GM08714 (cell line): ENCODE results near the gene ZNF70.

ENCODE experiments used
- H3K4me3 ChIP-seq: fragments of 200-500 bp; sonication (Bioruptor generic); 2 replicates; pipeline ENCODE4 v1.5.1; 2014; ENCODE audit warnings: mild to moderate bottlenecking, low read length, inconsistent platforms
- ZNF274 ChIP-seq: IDR thresholded peaks from 2 replicates; pipeline ENCODE4 v1.6.1; 2012; ENCODE audit warnings: mild to moderate bottlenecking, low read depth, low read length

Gene ZNF70

DNA sequence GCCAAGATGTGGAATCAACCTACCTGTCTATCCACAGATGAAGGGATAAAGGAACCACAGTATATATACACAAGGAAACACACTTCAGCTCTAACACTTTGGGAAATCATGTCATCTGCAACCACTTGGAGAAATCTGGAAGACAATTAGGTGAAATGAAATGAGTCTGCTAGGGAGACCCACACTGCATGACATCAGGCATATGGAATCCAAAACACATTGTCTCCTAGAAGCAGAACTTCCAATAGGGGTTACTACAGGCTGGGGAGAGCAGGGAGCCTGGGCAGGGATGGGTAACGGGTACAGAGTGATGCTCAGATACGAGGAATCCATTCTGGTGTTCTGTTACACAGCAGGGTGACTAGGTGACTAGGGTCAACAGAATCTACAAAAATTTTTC lies 41.8 kb downstream of the ZNF70 start:
- TF ChIP-seq ZNF274, result no peak
- no peak overlapping the region for H3K4me3 ChIP-seq

DNA sequence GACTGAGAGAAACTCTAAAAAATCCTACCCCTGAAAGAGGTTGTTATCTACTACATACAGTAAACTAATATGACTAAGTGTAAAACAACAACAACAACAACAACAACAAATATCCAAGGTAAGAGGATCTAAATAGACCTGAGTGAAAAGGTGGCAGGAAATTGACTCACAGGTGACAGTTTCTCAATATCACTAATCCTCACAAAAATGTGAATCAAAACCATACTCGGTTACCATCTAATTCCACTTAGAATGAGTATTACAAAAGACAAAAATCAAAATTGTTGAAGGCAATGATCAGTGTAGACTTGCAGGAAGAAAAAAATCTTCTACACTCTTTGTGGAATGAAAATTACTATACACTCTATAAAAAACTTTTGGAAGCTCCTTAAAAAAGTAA lies 42.6 kb downstream of the ZNF70 start:
- no peak overlapping the region for H3K4me3 ChIP-seq
- no peak for TF ChIP-seq ZNF274

DNA sequence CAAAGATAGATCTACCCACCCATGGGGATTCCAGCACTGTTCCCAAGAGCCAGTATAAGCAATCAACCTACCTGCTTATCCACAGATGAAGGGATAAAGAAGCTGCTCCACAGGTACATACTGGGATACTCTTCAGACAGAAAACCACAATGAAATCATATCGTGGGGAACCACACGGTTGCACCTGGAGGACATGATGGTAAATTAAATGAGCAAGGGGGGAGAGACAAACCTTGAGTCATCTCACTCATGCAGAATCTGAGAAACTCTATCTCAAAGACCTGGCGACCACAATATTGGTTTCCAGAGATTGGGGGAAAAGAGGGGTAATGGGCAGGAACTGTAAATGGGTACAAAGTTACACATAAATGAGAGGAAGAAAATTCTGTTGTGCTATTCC lies 45.6 kb downstream of the ZNF70 start:
- no peak overlapping the region for H3K4me3 ChIP-seq
- no peak for TF ChIP-seq ZNF274

DNA sequence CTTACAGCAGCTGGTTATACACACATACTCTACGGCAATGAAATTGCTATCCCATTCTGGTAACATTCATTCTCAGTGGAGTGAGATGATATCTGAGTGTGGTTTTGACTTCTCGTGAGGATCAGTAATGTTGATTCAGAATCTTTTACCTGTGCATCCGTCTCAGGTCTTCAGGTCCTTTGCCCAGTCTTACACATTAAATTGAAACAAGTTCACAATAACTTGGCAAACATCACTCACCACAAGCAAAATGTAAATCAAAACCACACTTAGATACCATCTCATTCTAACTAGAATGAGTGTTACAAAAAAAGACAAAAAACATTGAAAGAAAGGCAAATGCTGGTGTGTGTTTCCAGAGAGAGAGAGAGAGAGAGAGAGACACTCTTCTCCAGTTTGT lies 46.1 kb downstream of the ZNF70 start:
- TF ChIP-seq ZNF274, result no peak
- no peak overlapping the region for H3K4me3 ChIP-seq

DNA sequence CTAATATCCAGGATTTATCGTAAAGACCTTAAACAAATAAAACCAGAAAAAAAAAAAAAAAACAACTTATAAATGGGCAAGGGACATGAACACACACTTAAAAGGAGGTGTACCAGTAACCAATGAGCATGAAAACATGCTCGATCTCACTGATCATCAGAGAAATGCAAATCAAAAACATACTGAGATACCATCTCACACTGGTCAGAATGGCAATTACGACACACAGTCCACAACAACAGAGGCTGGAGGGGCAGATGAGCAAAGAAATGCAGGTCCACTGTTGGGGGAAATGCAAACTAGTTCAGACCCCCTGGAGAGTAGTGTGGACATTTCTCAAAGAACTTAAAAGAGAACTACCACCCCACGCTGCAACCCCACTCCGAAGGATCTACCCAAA lies 46.9 kb downstream of the ZNF70 start:
- no peak for TF ChIP-seq ZNF274
- no peak overlapping the region for H3K4me3 ChIP-seq

DNA sequence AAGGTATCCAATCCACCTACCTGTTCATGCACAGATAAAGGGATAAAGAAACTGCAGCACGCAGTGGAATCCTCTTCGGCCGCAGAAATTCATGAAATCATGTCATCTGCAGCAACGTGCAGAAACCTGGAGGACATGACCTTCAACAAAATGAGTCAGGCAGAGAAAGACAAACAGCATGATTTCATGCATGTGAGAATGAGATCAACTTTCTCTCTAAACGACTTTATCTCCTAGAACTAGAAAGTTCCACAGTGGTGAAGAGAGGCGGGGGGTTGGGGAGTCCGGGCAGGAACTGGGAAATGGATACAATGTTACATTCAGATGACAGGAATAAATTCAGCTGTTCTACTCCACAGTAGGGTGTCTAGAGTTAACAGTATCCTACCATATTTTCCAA lies 50.2 kb downstream of the ZNF70 start:
- no peak for TF ChIP-seq ZNF274
- no peak overlapping the region for H3K4me3 ChIP-seq

DNA sequence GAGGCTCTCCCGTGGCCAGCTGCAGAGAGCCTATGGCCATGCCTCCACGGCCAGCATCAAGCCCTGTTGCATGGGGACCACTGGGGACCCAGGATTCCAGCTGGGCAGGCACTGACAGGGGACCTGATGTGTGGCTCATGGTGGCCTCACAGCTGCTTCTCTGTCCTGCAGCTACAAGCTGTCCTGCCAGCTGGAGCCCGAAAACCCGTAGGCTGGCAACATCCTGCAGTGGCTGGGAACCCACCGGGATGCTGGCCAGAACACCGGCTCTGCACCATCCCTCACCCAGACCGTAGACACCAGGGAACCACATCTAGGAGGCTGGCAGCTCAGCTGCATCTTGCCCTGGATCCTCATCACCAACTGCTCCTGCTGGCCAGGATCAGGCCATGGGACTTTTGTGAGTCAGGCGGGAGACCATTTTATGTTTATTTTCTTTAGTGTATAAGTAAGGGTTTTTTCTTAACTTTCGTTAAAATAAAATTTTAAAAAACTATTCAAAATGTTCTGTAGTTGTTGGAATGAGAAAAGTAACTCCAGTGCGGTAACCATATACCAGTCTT lies 52.2 kb downstream of the ZNF70 start:
- TF ChIP-seq ZNF274, result no peak
- no peak overlapping the region for H3K4me3 ChIP-seq

DNA sequence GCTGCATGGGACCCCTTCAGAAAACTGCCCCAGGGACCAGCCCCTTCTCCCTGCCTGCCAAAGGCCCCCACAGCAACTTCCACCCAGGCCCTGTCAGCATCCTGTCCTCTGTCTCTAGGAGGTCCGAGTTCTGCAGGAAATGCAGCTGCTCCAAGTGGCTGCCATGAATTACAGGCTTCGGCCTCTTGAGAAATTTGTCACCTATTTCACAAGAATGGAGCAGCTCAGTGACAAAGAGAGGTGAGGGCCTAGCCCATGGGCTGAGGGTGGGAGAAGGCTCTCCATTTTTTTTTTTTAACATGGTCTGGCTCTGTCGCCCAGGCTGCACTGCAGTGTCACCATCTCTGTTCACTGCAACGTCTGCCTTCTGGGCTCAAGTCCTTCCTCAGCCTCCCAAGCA lies 52.8 kb downstream of the ZNF70 start:
- no peak overlapping the region for H3K4me3 ChIP-seq
- TF ChIP-seq ZNF274, result no peak

DNA sequence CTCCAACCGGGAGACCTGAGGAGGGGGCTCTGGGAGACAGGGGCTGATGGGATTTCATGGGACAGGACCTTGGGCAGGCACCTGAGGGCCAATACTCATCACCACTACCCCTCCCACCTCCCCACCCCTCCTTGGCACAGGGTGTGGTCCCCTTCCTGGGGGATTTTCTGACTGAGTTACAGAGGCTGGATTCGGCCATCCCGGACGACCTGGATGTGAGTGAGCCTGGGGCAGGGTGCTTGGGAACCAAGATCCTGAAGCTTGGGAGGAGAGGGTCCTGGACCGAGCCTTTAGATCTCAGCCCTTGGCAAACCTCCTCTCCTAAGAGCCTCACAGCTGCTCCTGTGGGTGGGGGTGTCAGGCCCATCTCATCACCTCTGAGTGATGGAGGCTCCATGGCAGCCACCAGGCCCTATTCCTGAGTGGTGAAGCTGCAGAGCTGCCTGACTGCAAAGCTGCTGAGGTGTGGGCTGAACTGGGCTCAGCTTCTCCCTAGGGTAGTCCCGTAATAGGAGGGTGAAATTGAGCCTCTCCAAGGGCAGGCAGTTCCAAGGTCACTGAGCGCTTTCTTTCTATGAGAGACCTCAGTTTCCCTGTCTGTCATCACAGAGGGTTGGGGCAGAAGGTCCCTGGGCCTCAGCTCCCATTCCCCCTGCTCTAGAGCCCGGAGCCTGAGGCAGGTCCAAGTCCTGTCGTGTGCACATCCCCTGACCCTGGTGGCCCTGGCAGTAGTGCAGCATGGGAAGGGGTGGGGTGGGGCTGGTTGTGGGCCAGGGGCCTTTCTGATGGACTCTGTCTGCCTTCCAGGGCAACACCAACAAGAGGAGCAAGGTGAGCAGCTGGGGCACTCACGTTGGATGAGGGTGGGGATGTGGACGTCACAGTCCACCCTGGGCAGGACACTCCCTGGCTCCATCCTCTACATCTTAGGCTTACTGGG lies 53.6 kb downstream of the ZNF70 start:
- H3K4me3 ChIP-seq, result no peak overlapping the region
- no peak for TF ChIP-seq ZNF274

DNA sequence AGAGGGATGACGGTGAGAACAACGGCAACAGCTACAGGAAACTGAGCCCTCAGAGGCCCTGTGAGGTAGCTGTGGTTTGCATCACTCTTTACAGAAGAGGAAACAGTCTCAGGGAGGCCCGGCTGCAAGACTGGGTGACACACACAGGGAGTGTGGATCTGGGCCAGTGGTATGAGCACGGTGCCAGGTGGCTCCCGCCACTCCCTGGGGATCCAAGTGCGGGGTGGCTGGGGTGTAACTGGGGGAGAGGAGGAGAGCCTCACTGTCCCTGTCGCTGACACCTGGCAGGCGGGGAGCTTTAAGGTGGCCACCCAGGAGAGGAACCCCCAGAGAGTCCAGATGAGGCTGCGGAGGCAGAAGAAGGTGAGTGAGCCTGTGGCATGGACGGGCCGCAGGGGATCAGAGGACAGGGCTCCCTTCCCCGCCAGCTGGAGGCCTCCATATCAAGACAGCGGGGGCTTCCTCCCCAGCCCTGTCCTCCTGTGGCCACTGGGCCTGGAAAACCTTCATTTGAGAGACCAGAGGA lies 54.5 kb downstream of the ZNF70 start:
- TF ChIP-seq ZNF274, result no peak
- H3K4me3 ChIP-seq, result no peak overlapping the region; the same call in 1 of the 2 replicates

DNA sequence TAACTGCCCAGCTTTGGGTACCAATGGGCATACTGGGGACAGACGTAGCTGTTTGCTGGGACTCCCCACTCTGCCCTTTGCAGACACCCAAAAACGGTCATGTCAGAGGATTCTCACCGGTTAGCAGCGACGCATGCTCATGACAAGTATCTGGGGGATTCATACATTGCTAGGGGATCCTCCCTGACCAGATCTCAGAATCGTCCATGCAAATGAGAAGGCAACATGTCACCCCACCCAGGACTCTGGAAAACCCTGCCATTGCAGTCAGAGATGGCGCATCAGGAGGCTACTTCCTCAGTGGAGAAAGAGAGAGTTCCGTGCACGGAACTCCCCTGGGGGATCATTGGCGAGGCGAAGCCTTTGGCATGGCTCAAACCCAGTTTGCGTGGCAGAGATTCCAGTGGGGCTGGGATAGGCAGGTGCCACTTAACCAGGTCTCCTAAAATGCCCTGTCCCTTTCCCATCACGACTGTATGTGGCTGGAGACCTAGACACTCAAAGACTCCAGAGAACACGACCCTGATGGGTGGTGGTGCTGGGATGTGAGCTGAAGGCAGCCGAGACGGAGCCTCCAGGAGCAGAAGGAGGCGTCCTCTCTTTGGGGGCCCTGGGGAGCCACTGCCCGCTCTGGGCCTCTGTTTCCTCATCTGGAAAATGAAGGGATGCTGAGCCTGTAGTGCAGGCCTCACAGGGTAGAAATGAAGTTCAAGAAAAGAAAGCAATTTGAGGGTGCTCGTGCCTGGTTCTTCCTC lies 55.2 kb downstream of the ZNF70 start:
- TF ChIP-seq ZNF274, result no peak
- H3K4me3 ChIP-seq, result no peak overlapping the region

DNA sequence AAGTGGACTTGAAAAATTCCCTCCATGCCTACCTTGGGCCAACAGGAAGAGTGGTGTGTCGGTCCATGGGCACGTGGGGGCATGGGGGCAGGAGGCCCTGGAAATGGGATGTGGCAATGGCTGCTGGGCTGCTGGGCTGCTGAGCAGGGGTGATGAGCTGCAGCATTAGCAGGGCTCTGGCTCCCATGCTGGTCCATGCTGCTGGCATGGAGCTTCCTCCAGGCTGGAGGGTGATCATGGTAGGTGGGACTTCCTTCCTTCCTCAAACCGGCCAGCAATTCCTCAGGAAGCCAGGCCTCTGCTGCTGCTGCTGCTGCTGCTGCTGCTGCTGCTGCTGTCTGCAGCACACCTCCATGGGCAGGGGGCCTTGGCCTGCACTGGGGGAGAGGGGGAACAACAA lies 55.8 kb downstream of the ZNF70 start:
- no peak overlapping the region for H3K4me3 ChIP-seq
- no peak for TF ChIP-seq ZNF274

DNA sequence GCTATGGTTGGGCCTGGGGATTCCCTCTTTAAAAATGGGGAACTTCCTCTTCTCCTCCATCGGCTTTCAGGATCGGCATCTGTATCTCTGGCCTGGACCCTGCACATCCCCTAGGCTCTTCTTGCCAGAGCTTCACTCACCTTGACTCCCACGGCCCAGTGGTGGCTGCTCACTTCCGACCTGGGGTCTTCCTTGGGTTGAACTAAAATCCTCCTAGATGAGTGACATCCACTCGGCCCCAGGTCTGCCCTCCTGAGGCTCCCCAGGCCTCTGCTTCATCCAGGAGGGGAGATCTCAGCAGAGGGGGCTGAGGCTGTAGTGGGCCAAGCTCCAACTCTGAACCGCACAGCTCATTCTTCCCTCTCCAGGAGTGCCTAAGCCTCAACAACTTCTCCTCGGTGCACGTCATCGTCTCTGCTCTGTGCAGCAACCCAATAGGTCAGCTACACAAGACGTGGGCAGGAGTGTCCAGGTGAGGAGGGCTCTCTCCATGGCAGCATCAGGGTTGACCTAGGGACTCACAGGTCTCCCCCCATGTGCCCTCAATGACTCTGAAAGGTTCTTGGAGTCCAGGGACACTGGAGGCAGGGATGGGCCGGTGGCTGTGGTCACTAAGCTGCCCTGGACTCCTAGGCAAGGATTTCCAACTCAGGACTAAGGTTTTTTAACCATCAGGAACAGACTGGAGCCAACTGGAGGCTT lies 56.8 kb downstream of the ZNF70 start:
- no peak overlapping the region for H3K4me3 ChIP-seq
- TF ChIP-seq ZNF274, result no peak
